HG03060 (cell line): ENCODE results near the gene PVALB.

ENCODE experiments used
- ATAC-seq: cut with Tn5 transposase; IDR thresholded peaks from one replicate; pipeline ENCODE4 v1.9.1; 2021; ENCODE audit warnings: low read depth, moderate number of reproducible peaks; ENCODE audit not compliant: unreplicated experiment

Gene PVALB

GRCh38 chr22:36815558-36816338 lies 1.1 kb downstream of the PVALB start:
- ATAC-seq: no peak

- no peak for ATAC-seq
Observed at GRCh38 chr22:36814801-36815200, 2.0 kb downstream of the PVALB start.

DNA sequence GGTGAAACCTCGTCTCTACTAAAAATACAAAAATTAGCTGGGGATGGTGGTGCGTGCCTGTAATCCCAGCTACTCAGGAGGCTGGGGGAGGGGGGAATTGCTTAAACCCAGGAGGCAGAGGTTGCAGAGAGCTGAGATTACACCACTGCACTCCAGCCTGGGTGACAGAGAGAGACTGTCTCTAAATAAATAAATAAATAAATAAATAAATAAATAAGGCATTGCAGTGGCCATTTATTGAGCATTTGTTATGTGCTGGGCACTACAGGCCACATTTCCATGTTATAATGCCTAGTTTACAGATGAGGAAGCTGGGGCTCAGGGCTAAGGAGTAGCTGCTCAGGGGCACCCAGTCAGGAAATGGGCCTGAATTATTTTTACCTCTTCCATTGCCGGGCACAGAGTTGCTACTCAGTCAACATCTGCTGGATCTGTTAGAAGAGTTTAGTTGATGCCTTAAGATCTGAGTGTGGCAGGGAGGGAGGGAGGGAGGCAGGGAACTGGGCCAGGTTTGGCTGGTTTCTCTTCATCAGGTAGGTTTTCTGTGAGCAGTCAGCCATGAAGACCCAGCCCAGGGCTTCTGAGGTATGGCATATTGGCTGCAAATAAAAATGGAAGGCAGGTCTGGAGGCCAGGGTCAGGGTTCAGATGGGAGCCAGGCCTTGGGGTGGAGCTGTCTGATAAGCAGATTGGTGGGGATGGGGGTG lies 5.6 kb downstream of the PVALB start:
- no peak for ATAC-seq

GRCh38 chr22:36809351-36809750 lies 7.5 kb downstream of the PVALB start:
- no peak for ATAC-seq

DNA sequence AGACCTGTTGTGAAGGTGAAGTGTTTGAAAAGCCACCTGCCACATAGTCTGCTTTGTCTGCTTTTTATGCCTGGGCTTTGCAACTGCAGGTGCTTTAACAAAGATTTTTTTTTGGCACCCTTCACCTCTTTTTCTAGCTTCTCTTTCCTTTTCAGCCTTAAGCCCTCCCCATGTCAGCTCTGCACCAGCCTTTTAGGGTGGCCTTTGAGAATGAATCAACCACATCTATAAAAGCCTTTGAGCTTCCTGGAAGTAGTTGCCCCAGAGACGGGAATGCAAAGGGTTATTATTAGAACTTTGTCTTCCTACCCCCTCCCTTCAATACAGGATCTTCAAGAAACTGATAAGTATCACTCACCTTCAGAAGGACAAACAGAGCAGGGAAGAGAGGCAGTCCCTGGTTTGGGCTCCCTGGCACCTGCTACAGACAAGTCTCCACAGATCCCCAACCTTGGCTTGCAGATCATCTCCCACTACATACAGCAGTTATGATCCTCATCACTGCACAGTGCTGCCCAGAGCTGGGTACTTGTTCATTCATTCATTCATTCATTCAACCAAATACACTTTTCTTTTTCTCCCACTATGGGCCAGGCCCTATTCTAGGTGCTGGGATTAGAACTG lies 8.0 kb downstream of the PVALB start:
- ATAC-seq: no peak

DNA sequence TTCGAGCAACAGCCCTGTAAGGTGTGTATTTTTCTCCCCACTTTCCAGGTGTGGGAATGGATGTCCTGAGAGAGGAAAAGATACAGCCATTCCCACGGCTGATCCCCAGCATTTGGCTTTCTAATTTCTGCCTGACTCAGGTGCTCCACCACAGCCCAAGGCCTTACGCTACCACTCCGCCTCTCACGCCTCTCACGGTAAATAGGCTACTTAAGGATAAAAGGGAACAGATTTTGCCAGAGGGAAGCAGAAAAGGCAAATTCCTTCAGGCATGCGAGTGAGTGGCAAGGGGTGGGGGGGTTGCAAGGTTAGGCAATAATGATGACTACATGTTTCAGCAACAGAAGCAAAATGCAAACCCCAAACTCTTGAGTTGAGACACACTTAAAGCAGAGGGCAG lies 9.2 kb downstream of the PVALB start:
- no peak for ATAC-seq

DNA sequence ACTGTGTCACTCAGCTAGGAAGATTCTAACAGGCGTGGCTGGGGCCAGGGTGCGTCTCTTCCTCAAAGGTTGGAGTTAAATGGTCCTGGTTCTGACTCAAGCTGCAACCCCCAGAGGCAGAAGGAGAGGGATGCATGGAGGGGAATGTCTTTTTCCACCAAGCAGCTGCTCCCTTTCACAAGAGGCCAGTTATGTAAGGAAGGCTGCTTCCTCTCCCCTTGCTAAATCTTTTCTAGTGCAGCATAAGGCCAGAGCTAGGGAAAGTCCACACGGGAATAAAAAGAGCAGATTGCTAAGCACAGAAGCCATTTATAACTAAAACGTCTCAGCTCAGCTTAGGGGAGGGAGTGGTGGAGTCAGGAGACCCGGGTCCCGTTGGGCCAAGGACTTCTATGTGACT lies 10.0 kb downstream of the PVALB start:
- ATAC-seq: no peak

DNA sequence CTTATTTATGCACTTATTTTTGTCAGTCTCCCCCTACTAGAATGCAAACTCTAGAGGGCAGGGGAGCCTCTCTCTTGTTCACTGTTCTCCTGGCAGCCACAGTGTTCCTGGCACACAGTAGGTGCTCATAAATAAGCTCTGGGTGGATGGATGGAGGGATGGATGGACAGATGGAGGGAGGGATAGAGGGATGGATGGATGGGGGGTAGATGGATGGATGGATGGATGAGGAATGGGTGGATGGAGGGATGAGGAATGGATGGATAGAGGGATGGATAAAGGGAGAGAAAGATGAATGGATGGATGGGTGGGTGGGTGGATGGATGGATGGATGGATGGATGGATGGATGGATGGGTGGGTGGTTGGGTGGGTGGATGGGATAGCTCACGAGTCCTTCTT lies 13.5 kb downstream of the PVALB start:
- ATAC-seq: no peak

- ATAC-seq: no peak
Observed at GRCh38 chr22:36798674-36799066, 18.2 kb downstream of the PVALB start.

GRCh38 chr22:36797911-36798673 lies 18.7 kb downstream of the PVALB start:
- no peak for ATAC-seq

GRCh38 chr22:36797374-36797773 lies 19.5 kb downstream of the PVALB start:
- ATAC-seq: no peak

DNA sequence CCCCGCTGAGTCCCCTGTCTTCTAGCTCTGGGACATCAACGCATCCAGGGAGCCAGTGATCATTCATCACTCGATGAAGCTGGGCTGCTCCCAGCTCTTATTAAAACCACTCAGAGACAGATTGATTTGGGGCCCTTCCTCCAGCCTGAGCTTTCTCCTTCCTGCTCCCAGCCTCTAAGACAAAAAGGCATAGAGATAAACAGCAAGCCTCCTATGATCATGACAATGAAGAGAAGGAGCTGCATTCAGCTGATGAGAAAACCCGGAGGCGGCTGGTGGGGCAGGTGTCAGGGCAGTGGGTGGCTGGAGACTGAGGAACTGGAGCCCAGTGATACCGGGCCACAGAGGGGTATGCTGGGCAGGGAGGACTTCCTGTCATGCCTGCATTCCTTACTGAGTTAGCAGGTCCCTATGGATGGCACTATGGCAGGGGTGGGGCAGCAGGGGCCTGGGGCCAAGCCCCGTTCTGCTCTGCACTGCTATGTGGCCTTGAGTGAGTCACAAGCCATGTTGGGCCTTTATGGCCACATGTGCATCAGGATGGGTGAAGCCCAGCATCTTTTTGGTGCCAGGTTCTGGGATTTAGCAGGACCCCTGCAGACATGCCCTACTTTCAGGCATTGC lies 20.2 kb downstream of the PVALB start:
- ATAC-seq: no peak

- ATAC-seq: no peak
Observed at GRCh38 chr22:36795633-36796032, 21.2 kb downstream of the PVALB start.

- no peak for ATAC-seq
Observed at GRCh38 chr22:36790648-36791047, 26.2 kb downstream of the PVALB start.

DNA sequence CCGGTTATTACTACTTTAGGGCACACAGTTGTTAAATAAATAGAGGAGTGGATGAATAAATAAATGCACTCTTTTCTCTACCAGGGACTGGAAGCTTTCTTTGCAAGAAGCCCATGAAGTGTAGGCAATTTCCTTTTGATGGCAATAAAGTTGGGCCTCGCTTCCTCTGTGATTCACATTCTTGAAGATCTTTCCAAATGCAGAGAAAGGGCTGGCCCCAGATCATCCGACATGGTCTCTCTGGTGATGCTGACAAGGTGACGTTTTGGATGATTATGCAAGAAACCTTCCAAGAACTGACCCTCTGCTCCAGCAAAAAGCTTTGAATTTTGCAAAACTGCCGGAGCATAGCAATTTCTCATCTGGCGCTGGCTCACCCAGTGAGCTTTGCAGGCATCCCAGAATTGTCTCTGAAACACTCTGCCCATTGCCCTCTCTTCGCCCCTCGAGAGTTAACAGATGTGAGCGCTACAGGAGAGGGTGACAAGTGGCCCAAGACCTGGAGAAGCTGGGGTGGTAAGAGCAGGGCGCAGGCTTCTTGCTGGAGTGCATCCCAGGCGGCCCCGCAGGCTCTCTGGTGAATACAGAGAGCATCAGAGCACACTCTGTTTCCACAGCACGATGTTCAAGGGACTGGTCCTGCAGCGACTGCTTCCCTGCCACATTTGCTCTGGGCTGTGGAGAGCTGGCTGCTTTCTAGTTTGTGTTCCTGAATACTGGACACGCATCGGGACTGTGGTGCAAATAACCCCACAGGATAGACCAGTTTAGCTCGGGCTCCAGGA lies 29.4 kb downstream of the PVALB start:
- ATAC-seq: no peak

DNA sequence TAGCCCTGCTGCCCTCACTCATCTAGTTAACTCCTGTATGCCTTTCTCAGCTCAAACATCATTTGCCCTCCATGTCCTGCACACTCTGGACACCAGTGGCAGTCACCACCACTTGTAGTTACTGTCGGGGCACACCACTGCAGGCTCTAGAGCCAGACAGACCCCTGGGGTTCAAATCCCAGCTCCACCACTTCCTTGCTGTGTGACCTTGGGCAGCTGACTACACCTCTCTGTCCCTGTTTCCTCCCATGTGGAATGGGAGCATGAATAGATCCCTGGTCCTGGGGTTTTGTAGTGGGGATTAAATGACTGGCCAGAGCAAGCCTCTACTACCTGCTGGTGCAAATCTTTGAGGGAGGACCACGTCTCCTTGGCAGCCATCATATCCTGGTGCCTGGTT lies 33.1 kb downstream of the PVALB start:
- no peak for ATAC-seq

- no peak for ATAC-seq
Observed at GRCh38 chr22:36781656-36782627, 34.9 kb downstream of the PVALB start.

DNA sequence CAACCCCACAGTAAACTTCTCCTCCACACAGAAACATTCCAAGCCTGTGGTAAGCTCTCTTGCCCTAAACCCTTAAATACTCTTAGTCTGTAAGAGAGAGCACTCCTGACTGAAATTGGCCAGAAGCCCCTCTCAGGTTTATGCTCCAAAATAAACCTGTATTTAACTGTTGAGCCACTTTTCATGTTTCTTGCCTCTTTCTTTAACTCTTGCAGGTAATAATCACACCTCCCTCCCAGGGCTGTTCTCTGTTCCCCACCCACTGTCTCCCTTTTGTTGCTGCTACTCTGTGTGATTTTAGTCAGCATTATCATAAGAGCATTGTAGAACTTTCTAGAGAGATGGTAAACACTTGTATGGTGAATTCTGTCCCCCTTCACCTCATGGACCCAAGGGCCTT lies 38.8 kb downstream of the PVALB start:
- no peak for ATAC-seq

DNA sequence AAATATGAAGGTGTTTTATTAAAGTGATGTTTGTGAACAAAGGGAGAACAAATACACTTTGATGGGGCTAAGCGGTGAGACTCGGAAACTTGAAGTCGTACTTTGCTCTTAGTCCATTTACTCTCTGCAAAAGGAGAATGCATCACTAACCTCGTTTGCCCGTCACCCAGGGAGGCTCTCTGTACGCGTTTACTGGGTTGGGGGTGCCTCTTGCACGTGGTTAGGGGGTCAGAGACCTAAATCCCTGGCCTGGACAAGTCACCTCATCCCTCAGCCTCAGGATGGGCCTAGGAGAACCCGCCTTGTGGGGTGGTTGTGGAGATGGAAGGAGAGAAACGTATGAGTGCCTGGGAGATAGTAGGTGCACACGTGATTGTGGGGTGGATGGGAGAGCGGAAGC lies 40.1 kb downstream of the PVALB start:
- ATAC-seq: no peak
